ENCODE results near the gene NDOR1. TPM values are rescaled to one million over a fixed set of nuclear protein-coding genes. Genes with fewer than 3 reads are reported as not detected.

NDOR1 gene
- total RNA-seq, 3 donors from 2014 or later: 45.2 to 53.7 (median 50.5) TPM

- ATAC-seq (no peak), DNase-seq (no peak)
- H3K4me3 Mint-ChIP-seq: no peak overlapping the region
- H3K4me1 Mint-ChIP-seq (ENCODE audit: low read depth): no peaks in the 10 kb centered on the region
- H3K36me3 Mint-ChIP-seq (ENCODE audit: insufficient read depth): peaks cover 3% of the 10 kb centered on the region
- H3K9me3 Mint-ChIP-seq: no peaks in the 10 kb centered on the region
- H3K27me3 Mint-ChIP-seq (ENCODE audit: low read depth): peaks cover 16% of the 10 kb centered on the region
These were observed 31.5 kb upstream of the NDOR1 start for GRCh38 chr9:137173796-137174664.

- Mint-ChIP-seq H3K9me3 (no peaks in the 10 kb centered on the region), H3K36me3 (ENCODE audit: insufficient read depth) (peaks cover 3% of the 10 kb centered on the region), H3K27me3 (ENCODE audit: low read depth) (peaks cover 16% of the 10 kb centered on the region), H3K4me3 (no peak overlapping the region), H3K4me1 (ENCODE audit: low read depth) (no peaks in the 10 kb centered on the region)
- peak; percentile 18 for DNase-seq
- ATAC-seq: peak in 1 of 2 donors; percentile 24
These were observed 30.7 kb upstream of the NDOR1 start for GRCh38 chr9:137174722-137175293.

GRCh38 chr9:137175345-137175961 lies 30.0 kb upstream of the NDOR1 start:
- Mint-ChIP-seq H3K9me3 (no peaks in the 10 kb centered on the region), H3K4me3 (no peak overlapping the region), H3K4me1 (ENCODE audit: low read depth) (no peaks in the 10 kb centered on the region), H3K36me3 (ENCODE audit: insufficient read depth) (peaks cover 3% of the 10 kb centered on the region), H3K27me3 (ENCODE audit: low read depth) (peaks cover 10% of the 10 kb centered on the region)
- DNase-seq (no peak), ATAC-seq (peak; percentile 19 to 37)

GRCh38 chr9:137176302-137177182 lies 29.0 kb upstream of the NDOR1 start:
- DNase-seq: no peak
- Mint-ChIP-seq H3K9me3 (no peaks in the 10 kb centered on the region), H3K4me3 (no peak overlapping the region), H3K27me3 (ENCODE audit: low read depth) (peaks cover 4% of the 10 kb centered on the region), H3K36me3 (ENCODE audit: insufficient read depth) (peaks cover 3% of the 10 kb centered on the region), H3K4me1 (ENCODE audit: low read depth) (no peaks in the 10 kb centered on the region)
- ATAC-seq: peak; percentile 52 to 59

- Mint-ChIP-seq H3K27me3 (ENCODE audit: low read depth) (no peaks in the 10 kb centered on the region), H3K4me1 (ENCODE audit: low read depth) (no peaks in the 10 kb centered on the region), H3K9me3 (no peaks in the 10 kb centered on the region), H3K36me3 (ENCODE audit: insufficient read depth) (peaks cover 10% of the 10 kb centered on the region), H3K4me3 (no peak overlapping the region)
- ATAC-seq (no peak), DNase-seq (no peak)
These were observed 27.1 kb upstream of the NDOR1 start for GRCh38 chr9:137178201-137178938.

- DNase-seq (no peak), ATAC-seq (no peak)
- Mint-ChIP-seq H3K4me3 (no peak overlapping the region), H3K9me3 (no peaks in the 10 kb centered on the region), H3K27me3 (ENCODE audit: low read depth) (no peaks in the 10 kb centered on the region), H3K4me1 (ENCODE audit: low read depth) (peaks cover under 1% of the 10 kb centered on the region), H3K36me3 (ENCODE audit: insufficient read depth) (peaks cover 15% of the 10 kb centered on the region)
These were observed 26.4 kb upstream of the NDOR1 start for GRCh38 chr9:137178939-137179630.

GRCh38 chr9:137179761-137180160 lies 25.7 kb upstream of the NDOR1 start:
- Mint-ChIP-seq H3K27me3 (ENCODE audit: low read depth) (no peaks in the 10 kb centered on the region), H3K36me3 (ENCODE audit: insufficient read depth) (peaks cover 15% of the 10 kb centered on the region), H3K4me1 (ENCODE audit: low read depth) (peaks cover 5% of the 10 kb centered on the region), H3K4me3 (no peak overlapping the region), H3K9me3 (no peaks in the 10 kb centered on the region)
- no peak for ATAC-seq
- DNase-seq: no peak

- DNase-seq (no peak), ATAC-seq (no peak)
- Mint-ChIP-seq H3K36me3 (ENCODE audit: insufficient read depth) (peaks cover 15% of the 10 kb centered on the region), H3K4me1 (ENCODE audit: low read depth) (peaks cover 5% of the 10 kb centered on the region), H3K27me3 (ENCODE audit: low read depth) (no peaks in the 10 kb centered on the region), H3K9me3 (no peaks in the 10 kb centered on the region), H3K4me3 (no peak overlapping the region)
These were observed 25.0 kb upstream of the NDOR1 start for GRCh38 chr9:137180491-137180890.

- Mint-ChIP-seq H3K4me1 (ENCODE audit: low read depth) (peaks cover 11% of the 10 kb centered on the region), H3K9me3 (no peaks in the 10 kb centered on the region), H3K27me3 (ENCODE audit: low read depth) (no peaks in the 10 kb centered on the region), H3K36me3 (ENCODE audit: insufficient read depth) (peaks cover 15% of the 10 kb centered on the region), H3K4me3 (no peak overlapping the region)
- no peak for ATAC-seq
- DNase-seq: no peak
These were observed 23.8 kb upstream of the NDOR1 start for GRCh38 chr9:137181680-137182079.

- DNase-seq (no peak), ATAC-seq (no peak)
- peaks cover 20% of the 10 kb centered on the region for H3K4me1 Mint-ChIP-seq (ENCODE audit: low read depth)
- H3K4me3 Mint-ChIP-seq: no peak overlapping the region
- H3K9me3 Mint-ChIP-seq: no peaks in the 10 kb centered on the region
- peaks cover 13% of the 10 kb centered on the region for H3K36me3 Mint-ChIP-seq (ENCODE audit: insufficient read depth)
- H3K27me3 Mint-ChIP-seq (ENCODE audit: low read depth): no peaks in the 10 kb centered on the region
These were observed 22.7 kb upstream of the NDOR1 start for GRCh38 chr9:137182836-137183235.

- peaks cover 14% of the 10 kb centered on the region for H3K36me3 Mint-ChIP-seq (ENCODE audit: insufficient read depth)
- peaks cover 24% of the 10 kb centered on the region for H3K4me1 Mint-ChIP-seq (ENCODE audit: low read depth)
- H3K9me3 Mint-ChIP-seq: no peaks in the 10 kb centered on the region
- H3K27me3 Mint-ChIP-seq (ENCODE audit: low read depth): no peaks in the 10 kb centered on the region
- H3K4me3 Mint-ChIP-seq: no peak overlapping the region
- no peak for ATAC-seq
- no peak for DNase-seq
These were observed 21.4 kb upstream of the NDOR1 start for GRCh38 chr9:137183980-137184595.

- Mint-ChIP-seq H3K9me3 (no peaks in the 10 kb centered on the region), H3K36me3 (ENCODE audit: insufficient read depth) (peaks cover 14% of the 10 kb centered on the region), H3K4me1 (ENCODE audit: low read depth) (peaks cover 31% of the 10 kb centered on the region), H3K27me3 (ENCODE audit: low read depth) (no peaks in the 10 kb centered on the region), H3K4me3 (no peak overlapping the region)
- ATAC-seq: no peak
- no peak for DNase-seq
These were observed 20.4 kb upstream of the NDOR1 start for GRCh38 chr9:137184881-137185660.
